Mucosa of rectum (tissue), 2 donors: ENCODE measurements around the gene JAZF1.

Experiments
- H3K27ac ChIP-seq, 2 donors: one replicate each; pipeline ENCODE4 v1.7.0; 2013; ENCODE audit warnings: inconsistent platforms in 2 of 2, low read depth in 2 of 2, low read length in 2 of 2
- H3K27me3 ChIP-seq, 2 donors: one replicate each; pipeline ENCODE4 v1.7.0; 2013; ENCODE audit warnings: low read length in 2 of 2; ENCODE audit not compliant: control insufficient read depth in 2 of 2, insufficient read depth in 2 of 2
- H3K36me3 ChIP-seq, 2 donors: one replicate each; pipeline ENCODE4 v1.7.0; 2013; ENCODE audit warnings: low read length in 2 of 2; ENCODE audit not compliant: control insufficient read depth in 2 of 2, insufficient read depth in 2 of 2
- H3K4me1 ChIP-seq, 2 donors: one replicate each; pipeline ENCODE4 v1.7.0; 2013; ENCODE audit warnings: low read length in 2 of 2, mild to moderate bottlenecking in 1 of 2; ENCODE audit not compliant: control insufficient read depth in 2 of 2, insufficient read depth in 2 of 2
- H3K4me3 ChIP-seq, 2 donors: one replicate each; pipeline ENCODE4 v1.7.0; 2013; ENCODE audit warnings: low read length in 2 of 2
- H3K9ac ChIP-seq, 2 donors: one replicate each; pipeline ENCODE4 v1.7.0; 2013; ENCODE audit warnings: low read length in 2 of 2, low read depth in 1 of 2, mild to moderate bottlenecking in 1 of 2
- H3K9me3 ChIP-seq, 2 donors: one replicate each; pipeline ENCODE4 v1.7.0; 2013; ENCODE audit warnings: low read length in 2 of 2; ENCODE audit not compliant: control insufficient read depth in 2 of 2
- donor health status: healthy.
- donor health status: Normal muscosa, but diverticular disease.

JAZF1 gene

GRCh38 chr7:28168393-28169158 lies 12.0 kb downstream of the JAZF1 start:
- no peaks in the 10 kb centered on the region for H3K27me3 ChIP-seq

GRCh38 chr7:28166982-28167715 lies 13.4 kb downstream of the JAZF1 start:
- no peaks in the 10 kb centered on the region for H3K36me3 ChIP-seq
- no peaks in the 10 kb centered on the region for H3K4me1 ChIP-seq
- no peaks in the 10 kb centered on the region for H3K27me3 ChIP-seq
- H3K9ac ChIP-seq, result no peak overlapping the region
- H3K27ac ChIP-seq, result no peak overlapping the region
- no peak overlapping the region for H3K4me3 ChIP-seq
- no peaks in the 10 kb centered on the region for H3K9me3 ChIP-seq

More at GRCh38 chr7:28168393-28169158, 12.0 kb downstream of the JAZF1 start:
- H3K36me3 ChIP-seq, result no peaks in the 10 kb centered on the region
- H3K9me3 ChIP-seq, result no peaks in the 10 kb centered on the region
- H3K27ac ChIP-seq, result no peak overlapping the region
- no peaks in the 10 kb centered on the region for H3K4me1 ChIP-seq
- no peak overlapping the region for H3K9ac ChIP-seq
- no peak overlapping the region for H3K4me3 ChIP-seq

GRCh38 chr7:28165961-28166955 lies 14.3 kb downstream of the JAZF1 start:
- H3K36me3 ChIP-seq, result no peaks in the 10 kb centered on the region
- H3K27ac ChIP-seq, result no peak overlapping the region
- no peaks in the 10 kb centered on the region for H3K27me3 ChIP-seq
- no peak overlapping the region for H3K9ac ChIP-seq
- no peaks in the 10 kb centered on the region for H3K9me3 ChIP-seq
- H3K4me3 ChIP-seq, result no peak overlapping the region
- H3K4me1 ChIP-seq, result no peaks in the 10 kb centered on the region

- Histone ChIP-seq H3K27ac (no peak overlapping the region), H3K4me1 (no peaks in the 10 kb centered on the region), H3K36me3 (no peaks in the 10 kb centered on the region), H3K27me3 (no peaks in the 10 kb centered on the region), H3K9me3 (no peaks in the 10 kb centered on the region), H3K9ac (no peak overlapping the region), H3K4me3 (no peak overlapping the region)
Observed at GRCh38 chr7:28165261-28165660, 15.3 kb downstream of the JAZF1 start.

- Histone ChIP-seq H3K9ac (no peak overlapping the region), H3K4me3 (no peak overlapping the region), H3K27me3 (no peaks in the 10 kb centered on the region), H3K4me1 (no peaks in the 10 kb centered on the region), H3K27ac (no peak overlapping the region), H3K36me3 (no peaks in the 10 kb centered on the region), H3K9me3 (no peaks in the 10 kb centered on the region)
Observed at GRCh38 chr7:28163949-28164348, 16.6 kb downstream of the JAZF1 start.

GRCh38 chr7:28161331-28161730 lies 19.3 kb downstream of the JAZF1 start:
- Histone ChIP-seq H3K36me3 (no peaks in the 10 kb centered on the region), H3K4me3 (no peak overlapping the region), H3K27me3 (no peaks in the 10 kb centered on the region), H3K27ac (no peak overlapping the region), H3K4me1 (no peaks in the 10 kb centered on the region), H3K9me3 (no peaks in the 10 kb centered on the region), H3K9ac (no peak overlapping the region)

- Histone ChIP-seq H3K27ac (no peak overlapping the region), H3K9ac (no peak overlapping the region), H3K36me3 (no peaks in the 10 kb centered on the region), H3K9me3 (no peaks in the 10 kb centered on the region), H3K4me1 (peaks cover 0 to 4% of the 10 kb centered on the region in 2 donors), H3K4me3 (no peak overlapping the region), H3K27me3 (no peaks in the 10 kb centered on the region)
Observed at GRCh38 chr7:28160551-28160991, 20.0 kb downstream of the JAZF1 start.

- H3K4me3 ChIP-seq, result no peak overlapping the region
- H3K27me3 ChIP-seq, result no peaks in the 10 kb centered on the region
- no peak overlapping the region for H3K27ac ChIP-seq
- no peak overlapping the region for H3K9ac ChIP-seq
- H3K9me3 ChIP-seq, result no peaks in the 10 kb centered on the region
- H3K4me1 ChIP-seq, result peaks cover 0 to 4% of the 10 kb centered on the region in 2 donors
- no peaks in the 10 kb centered on the region for H3K36me3 ChIP-seq
Observed at GRCh38 chr7:28157831-28158416, 22.7 kb downstream of the JAZF1 start.

- Histone ChIP-seq H3K27ac (no peak overlapping the region), H3K27me3 (no peaks in the 10 kb centered on the region), H3K4me3 (no peak overlapping the region), H3K9ac (no peak overlapping the region), H3K36me3 (no peaks in the 10 kb centered on the region), H3K4me1 (peaks cover 0 to 4% of the 10 kb centered on the region in 2 donors), H3K9me3 (no peaks in the 10 kb centered on the region)
Observed at GRCh38 chr7:28157076-28157745, 23.4 kb downstream of the JAZF1 start.
